Measurements from ENCODE around the gene RIMS4.

RIMS4 gene

DNA sequence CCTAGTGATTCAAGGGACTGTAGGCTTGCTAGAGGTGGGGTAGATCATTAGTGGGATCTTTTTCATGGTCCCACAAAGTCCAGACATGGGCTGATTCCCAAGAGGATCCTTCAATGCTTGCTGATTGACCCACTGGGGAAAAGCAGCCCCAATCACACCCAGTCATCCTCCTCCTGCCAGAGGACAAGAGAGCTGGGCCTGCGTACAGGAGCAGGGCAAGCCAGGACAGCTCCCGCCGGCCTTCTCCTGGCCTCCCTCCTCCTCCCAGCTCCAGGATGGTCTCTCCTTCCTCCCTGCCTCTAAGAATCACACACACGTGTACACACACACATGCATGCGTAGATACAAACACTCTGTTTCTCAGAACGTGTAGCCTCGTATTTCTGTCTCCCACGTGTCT is 37.7 kb downstream of the RIMS4 start:
- Histone ChIP-seq H3K79me2 (ENCODE audit: insufficient read depth, low read length) (no peaks in the 10 kb centered on the region), H2AFZ (ENCODE audit: low read length) (no peak overlapping the region), H3K4me1 (ENCODE audit: insufficient read depth, low read length, severe bottlenecking) (peaks cover 32% of the 10 kb centered on the region), H3K9ac (ENCODE audit: low read length) (no peak overlapping the region), H3K27me3 (ENCODE audit: insufficient read depth, low read length) (no peaks in the 10 kb centered on the region), H3K27ac (ENCODE audit: low read depth, low read length, poor library complexity, severe bottlenecking) (no peak overlapping the region), H3K9me2 (ENCODE audit: low read depth, low read length) (no peaks in the 10 kb centered on the region), H3F3A (ENCODE audit: insufficient read depth, low read length) (no peaks in the 10 kb centered on the region), H4K20me1 (ENCODE audit: insufficient read depth, low read length) (no peaks in the 10 kb centered on the region), H3K4me2 (ENCODE audit: low read length) (no peak overlapping the region), H3K9me3 (ENCODE audit: low read length) (no peaks in the 10 kb centered on the region), H3K4me3 (ENCODE audit: low read depth, low read length, poor library complexity, severe bottlenecking) (no peak overlapping the region), H3K36me3 (ENCODE audit: insufficient read depth, low read length) (no peaks in the 10 kb centered on the region)
- TF ChIP-seq, protein P1, sequence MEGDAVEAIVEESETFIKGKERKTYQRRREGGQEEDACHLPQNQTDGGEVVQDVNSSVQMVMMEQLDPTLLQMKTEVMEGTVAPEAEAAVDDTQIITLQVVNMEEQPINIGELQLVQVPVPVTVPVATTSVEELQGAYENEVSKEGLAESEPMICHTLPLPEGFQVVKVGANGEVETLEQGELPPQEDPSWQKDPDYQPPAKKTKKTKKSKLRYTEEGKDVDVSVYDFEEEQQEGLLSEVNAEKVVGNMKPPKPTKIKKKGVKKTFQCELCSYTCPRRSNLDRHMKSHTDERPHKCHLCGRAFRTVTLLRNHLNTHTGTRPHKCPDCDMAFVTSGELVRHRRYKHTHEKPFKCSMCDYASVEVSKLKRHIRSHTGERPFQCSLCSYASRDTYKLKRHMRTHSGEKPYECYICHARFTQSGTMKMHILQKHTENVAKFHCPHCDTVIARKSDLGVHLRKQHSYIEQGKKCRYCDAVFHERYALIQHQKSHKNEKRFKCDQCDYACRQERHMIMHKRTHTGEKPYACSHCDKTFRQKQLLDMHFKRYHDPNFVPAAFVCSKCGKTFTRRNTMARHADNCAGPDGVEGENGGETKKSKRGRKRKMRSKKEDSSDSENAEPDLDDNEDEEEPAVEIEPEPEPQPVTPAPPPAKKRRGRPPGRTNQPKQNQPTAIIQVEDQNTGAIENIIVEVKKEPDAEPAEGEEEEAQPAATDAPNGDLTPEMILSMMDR (IDR thresholded peaks at IDR 0.05; ENCODE audit: low read length), result no peak
- no peak for TF ChIP-seq EZH2 (IDR thresholded peaks at IDR 0.05; ENCODE audit: borderline replicate concordance, low read length)

DNA sequence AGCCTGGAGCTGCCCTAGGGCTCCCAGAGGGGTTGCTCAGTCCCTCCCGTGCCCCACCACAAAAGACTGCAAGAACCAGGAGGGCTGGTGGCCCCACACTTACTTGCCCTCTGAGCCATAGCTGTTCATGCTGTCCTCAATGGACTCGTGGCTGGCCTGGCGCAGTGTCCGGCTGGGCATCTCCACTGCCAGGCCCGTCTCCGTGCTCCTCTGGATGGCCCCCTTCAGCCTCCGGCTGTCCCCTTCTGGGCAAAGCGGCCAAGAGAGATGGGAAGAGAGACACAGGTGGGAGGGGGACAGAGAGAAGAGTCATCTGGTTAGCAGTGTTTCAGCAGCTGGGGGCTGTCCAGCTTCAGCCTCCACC is 39.2 kb downstream of the RIMS4 start:
- H3K9ac ChIP-seq (ENCODE audit: low read length), result no peak overlapping the region
- peaks cover 32% of the 10 kb centered on the region for H3K4me1 ChIP-seq (ENCODE audit: insufficient read depth, low read length, severe bottlenecking)
- H3K36me3 ChIP-seq (ENCODE audit: insufficient read depth, low read length), result no peaks in the 10 kb centered on the region
- H3K27ac ChIP-seq (ENCODE audit: low read depth, low read length, poor library complexity, severe bottlenecking), result no peak overlapping the region
- H3F3A ChIP-seq (ENCODE audit: insufficient read depth, low read length), result no peaks in the 10 kb centered on the region
- H3K79me2 ChIP-seq (ENCODE audit: insufficient read depth, low read length), result no peaks in the 10 kb centered on the region
- H2AFZ ChIP-seq (ENCODE audit: low read length), result no peak overlapping the region
- no peaks in the 10 kb centered on the region for H3K9me3 ChIP-seq (ENCODE audit: low read length)
- peak overlapping the region; percentile 1; the same call in 1 of the 2 replicates for H3K4me2 ChIP-seq (ENCODE audit: low read length)
- H3K27me3 ChIP-seq (ENCODE audit: insufficient read depth, low read length), result no peaks in the 10 kb centered on the region
- no peak overlapping the region for H3K4me3 ChIP-seq (ENCODE audit: low read depth, low read length, poor library complexity, severe bottlenecking)
- TF ChIP-seq EZH2 (IDR thresholded peaks at IDR 0.05; ENCODE audit: borderline replicate concordance, low read length), result no peak
- TF ChIP-seq, protein P1 (IDR thresholded peaks at IDR 0.05; ENCODE audit: low read length), result no peak
- no peaks in the 10 kb centered on the region for H3K9me2 ChIP-seq (ENCODE audit: low read depth, low read length)
- H4K20me1 ChIP-seq (ENCODE audit: insufficient read depth, low read length), result no peaks in the 10 kb centered on the region

- no peaks in the 10 kb centered on the region for H3K9me3 ChIP-seq (ENCODE audit: low read length)
- peak overlapping the region; percentile 84 for H3K27ac ChIP-seq (ENCODE audit: low read depth, low read length, poor library complexity, severe bottlenecking)
- H3K4me1 ChIP-seq (ENCODE audit: insufficient read depth, low read length, severe bottlenecking), result peaks cover 32% of the 10 kb centered on the region
- H3K4me3 ChIP-seq (ENCODE audit: low read depth, low read length, poor library complexity, severe bottlenecking), result no peak overlapping the region
- no peak overlapping the region for H3K9ac ChIP-seq (ENCODE audit: low read length)
- H3K36me3 ChIP-seq (ENCODE audit: insufficient read depth, low read length), result no peaks in the 10 kb centered on the region
- peak overlapping the region; percentile 1; the same call in 1 of the 2 replicates for H3K4me2 ChIP-seq (ENCODE audit: low read length)
- H3K79me2 ChIP-seq (ENCODE audit: insufficient read depth, low read length), result no peaks in the 10 kb centered on the region
- no peaks in the 10 kb centered on the region for H4K20me1 ChIP-seq (ENCODE audit: insufficient read depth, low read length)
- TF ChIP-seq, protein P1 (IDR thresholded peaks at IDR 0.05; ENCODE audit: low read length), result no peak
- no peak for TF ChIP-seq EZH2 (IDR thresholded peaks at IDR 0.05; ENCODE audit: borderline replicate concordance, low read length)
- H2AFZ ChIP-seq (ENCODE audit: low read length), result no peak overlapping the region
- no peaks in the 10 kb centered on the region for H3F3A ChIP-seq (ENCODE audit: insufficient read depth, low read length)
- no peaks in the 10 kb centered on the region for H3K9me2 ChIP-seq (ENCODE audit: low read depth, low read length)
- no peaks in the 10 kb centered on the region for H3K27me3 ChIP-seq (ENCODE audit: insufficient read depth, low read length)
These were observed 39.7 kb downstream of the RIMS4 start for GRCh38 chr20:44770484-44771171.

Measured in OCI-LY1 (cell line).